ENCODE measurements around the gene HBZ. TPM values are rescaled to one million over a fixed set of nuclear protein-coding genes. Genes with fewer than 3 reads are reported as not detected.
"Not testable (repeated sequence)": the region's sequence is repeated elsewhere in the genome, so short reads cannot be mapped to it uniquely, and the experiment has no call there.

Gene HBZ
- 0.95 TPM for total RNA-seq

GRCh38 chr16:152141-153128 lies at the start of gene HBZ:
HBZ (plus strand) TSS chr16:152644; CDS start chr16:152910, 266 bp downstream.
- DNase-seq (ENCODE audit: low spot score): no peak

GRCh38 chr16:104355-104754 lies 48.1 kb upstream of the HBZ start:
- DNase-seq (ENCODE audit: low spot score): no peak

DNA sequence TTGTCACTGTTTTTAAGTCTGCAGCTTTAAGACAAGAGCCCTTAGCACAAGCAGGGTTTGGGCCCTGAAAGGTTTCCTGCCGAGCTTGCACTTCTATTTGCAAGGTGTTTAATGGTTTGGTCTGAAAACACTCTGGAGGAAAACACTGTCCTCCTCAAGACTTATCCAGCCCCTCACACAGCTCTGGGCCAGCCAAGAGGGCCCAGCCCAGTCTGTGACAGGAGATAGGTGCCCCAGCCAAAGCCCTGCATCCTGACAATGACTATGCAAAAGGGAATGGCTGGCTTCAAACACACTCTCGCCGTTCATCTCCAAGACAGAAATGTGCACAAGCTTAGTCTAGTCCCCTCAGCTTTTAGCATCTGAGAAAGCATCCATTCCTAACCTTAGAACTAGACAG lies 47.5 kb upstream of the HBZ start:
- DNase-seq (ENCODE audit: low spot score): no peak

DNA sequence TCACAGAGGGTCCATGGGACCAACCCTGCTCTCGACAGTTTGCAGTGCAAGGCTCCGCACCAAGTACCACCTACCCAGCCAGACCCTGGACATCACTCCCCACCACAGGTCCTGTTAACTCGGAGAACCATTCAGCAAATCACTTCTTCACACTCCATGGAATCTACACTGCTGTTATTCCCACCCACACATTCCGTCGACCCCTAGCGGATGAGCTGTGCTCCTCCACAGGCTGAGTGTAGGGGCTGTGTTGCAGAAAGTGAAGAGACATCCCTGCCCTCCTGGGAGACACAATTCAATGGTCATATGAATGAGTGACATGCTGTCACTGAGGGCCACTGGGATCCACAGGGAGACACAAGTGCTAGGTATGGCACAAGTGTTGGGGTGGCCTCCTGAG lies 46.9 kb upstream of the HBZ start:
- no peak for DNase-seq (ENCODE audit: low spot score)

GRCh38 chr16:106623-107324 lies 45.7 kb upstream of the HBZ start:
- peak; percentile 63 for DNase-seq (ENCODE audit: low spot score)

DNA sequence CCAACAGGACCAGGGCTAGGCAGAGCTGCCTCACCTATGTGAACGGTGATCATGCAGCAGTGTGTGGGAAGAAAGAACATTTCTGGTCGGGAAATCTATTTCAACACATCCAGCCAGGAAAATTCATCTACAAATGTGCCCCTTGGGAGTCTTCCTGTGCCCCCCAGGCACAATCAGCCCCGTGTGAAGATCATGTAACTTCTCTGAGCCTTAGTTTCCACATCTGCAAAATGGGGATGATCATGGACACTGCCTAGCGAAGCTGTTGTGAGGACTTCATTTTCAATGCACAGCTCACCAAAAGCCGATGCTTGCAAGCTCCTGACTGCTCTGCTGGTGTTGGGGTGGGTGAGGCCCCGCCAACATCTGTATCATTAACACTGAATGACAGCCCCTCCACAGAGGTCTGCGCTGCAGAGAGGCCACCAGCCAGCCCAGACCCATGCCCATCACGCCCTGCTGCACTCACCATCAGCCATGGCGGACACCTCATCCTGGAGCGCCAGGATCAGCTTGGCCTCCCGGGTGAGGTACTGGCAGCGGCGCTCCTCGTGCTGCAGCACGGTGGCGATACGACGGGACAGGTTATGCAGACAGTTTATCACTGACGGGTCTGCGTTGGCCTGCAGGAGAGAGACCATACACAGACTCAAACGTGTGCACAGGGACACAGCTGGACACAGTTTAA lies 40.1 kb upstream of the HBZ start:
- no peak for DNase-seq (ENCODE audit: low spot score)

GRCh38 chr16:114327-114726 lies 38.1 kb upstream of the HBZ start:
- no peak for DNase-seq (ENCODE audit: low spot score)

- DNase-seq (ENCODE audit: low spot score): no peak
Observed at GRCh38 chr16:116015-116414, 36.4 kb upstream of the HBZ start.

DNA sequence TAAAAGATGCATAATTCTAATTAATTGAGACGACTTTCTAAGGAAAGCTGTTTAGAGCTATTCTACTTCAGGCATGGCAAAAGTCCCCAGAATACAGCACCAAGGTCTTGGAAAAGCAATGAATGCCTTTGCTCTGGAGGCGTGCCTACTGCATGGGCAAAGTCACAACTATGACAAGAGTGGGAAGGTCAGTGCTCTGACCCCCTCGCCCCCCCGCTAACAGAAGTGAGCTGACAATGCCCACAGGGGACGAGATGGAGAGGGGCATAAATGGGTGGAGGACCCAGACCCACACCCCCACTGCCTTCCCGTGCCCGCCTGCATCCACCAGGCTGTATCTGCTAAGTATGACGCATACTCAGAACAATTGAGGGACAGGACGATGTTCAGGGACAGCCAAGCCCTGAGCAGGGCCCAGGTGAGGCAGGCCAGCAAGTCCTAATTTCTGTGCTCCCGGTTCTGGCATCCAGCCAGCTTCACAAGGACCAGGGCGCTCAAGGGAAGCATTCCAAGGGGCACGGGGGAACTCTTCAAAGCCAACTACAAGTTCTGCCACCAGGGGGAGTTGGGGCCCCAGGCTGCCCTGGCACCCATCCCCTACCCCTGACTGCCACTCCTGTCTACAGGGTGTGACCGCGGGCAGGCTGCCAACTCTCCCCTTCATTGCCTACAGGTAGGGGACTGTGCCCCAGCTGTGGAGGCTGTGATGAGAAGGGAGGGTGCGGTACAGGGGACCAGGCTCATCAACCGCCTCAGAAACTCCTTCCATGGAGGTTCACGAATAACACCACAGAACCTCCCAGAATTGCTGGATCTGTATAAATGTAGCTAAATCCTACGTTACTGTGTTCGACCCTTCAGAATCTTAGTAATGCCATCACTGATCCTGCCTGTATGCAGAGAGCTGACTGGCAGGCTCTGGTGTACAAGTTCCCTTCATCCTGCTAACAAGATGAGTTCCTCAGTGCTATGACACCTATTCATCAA lies 34.8 kb upstream of the HBZ start:
- peak; percentile 43 for DNase-seq (ENCODE audit: low spot score)

DNA sequence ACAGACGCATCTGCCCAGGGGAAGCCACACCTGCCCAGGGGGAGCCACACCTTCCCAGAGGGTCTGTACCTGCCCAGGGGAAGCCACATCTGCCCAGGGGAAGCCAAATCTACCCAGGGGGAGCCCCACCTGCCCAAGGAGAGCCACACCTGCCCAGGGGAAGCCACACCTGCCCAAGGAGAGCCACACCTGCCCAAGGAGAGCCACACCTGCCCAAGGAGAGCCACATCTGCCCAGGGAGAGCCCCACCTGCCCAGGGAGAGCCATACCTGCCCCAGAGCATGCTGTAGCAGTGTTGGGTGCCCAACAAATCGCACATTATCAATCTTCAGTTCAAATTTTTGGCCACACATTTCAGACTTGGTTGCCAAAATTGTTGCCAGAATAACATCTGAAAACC lies 33.6 kb upstream of the HBZ start:
- no peak for DNase-seq (ENCODE audit: low spot score)

GRCh38 chr16:119295-119694 lies 33.1 kb upstream of the HBZ start:
- no peak for DNase-seq (ENCODE audit: low spot score)

GRCh38 chr16:119835-120491 lies 32.5 kb upstream of the HBZ start:
- no peak for DNase-seq (ENCODE audit: low spot score)

DNA sequence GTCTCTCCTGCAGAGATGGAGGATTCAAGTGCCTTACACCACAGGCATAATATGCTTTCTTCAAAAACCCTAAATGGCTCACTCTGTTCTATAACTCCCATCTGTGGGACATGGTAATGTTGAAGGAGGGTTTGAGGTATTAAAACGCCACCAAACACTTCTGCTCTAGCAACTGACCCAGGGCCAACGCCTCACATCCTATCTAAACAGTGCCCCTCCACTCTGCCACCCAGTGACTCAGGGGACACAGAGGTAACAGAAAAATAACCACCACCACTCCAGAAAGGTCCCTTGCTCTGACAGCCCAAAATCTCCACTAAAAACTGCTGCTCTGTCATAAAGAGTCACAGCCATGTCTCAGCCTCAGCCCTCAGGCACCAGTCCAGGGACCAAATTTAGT lies 31.7 kb upstream of the HBZ start:
- DNase-seq (ENCODE audit: low spot score): no peak

DNA sequence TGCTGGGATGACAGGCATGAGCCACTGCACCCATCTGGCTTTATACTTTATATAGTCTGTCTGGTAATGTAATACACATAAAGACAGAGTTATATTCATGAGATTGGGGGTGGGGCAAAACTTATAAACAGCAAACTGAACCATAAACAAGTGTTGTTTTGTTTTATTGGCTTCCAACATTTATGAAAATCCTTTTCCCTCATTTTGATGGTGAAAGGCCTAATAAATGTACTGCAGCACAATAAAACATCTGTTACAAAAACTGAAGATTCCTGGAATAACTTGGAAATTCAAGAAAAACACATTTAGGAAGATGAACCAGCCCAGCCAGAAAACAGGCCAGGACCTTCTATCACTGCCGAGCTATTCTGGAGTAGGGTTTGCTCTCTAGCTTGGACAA lies 30.1 kb upstream of the HBZ start:
- no peak for DNase-seq (ENCODE audit: low spot score)

DNA sequence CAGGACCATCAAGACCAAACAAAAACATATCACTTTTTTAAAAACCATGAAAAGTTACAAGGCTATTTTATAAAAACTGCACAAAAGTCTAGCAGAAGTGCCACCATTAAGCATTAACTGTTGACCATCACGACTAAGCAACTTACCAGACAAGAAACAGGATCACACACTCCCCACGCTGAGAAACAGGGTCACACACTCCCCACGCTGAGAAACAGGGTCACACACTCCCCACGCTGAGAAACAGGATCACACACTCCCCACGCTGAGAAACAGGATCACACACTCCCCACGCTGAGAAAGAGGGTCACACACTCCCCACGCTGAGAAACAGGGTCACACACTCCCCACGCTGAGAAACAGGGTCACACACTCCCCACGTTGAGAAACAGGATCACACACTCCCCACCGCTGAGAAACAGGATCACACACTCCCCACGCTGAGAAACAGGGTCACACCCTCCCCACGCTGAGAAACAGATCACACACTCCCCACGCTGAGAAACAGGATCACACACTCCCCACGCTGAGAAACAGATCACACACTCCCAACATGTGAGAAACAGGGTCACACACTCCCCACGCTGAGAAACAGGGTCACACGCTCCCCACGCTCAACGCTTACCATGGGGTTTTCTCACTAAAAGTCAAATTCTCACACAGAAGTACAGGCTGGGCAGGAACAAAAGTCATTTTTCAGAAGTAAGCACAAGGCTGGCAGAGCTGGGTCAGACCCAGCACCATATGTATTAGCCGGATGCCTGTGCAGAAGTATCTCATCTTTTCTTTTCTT lies 28.7 kb upstream of the HBZ start:
- DNase-seq (ENCODE audit: low spot score): not testable (repeated sequence)

- DNase-seq (ENCODE audit: low spot score): no peak
Observed at GRCh38 chr16:125011-125410, 27.4 kb upstream of the HBZ start.

- DNase-seq (ENCODE audit: low spot score): no peak
Observed at GRCh38 chr16:129075-129474, 23.4 kb upstream of the HBZ start.

DNA sequence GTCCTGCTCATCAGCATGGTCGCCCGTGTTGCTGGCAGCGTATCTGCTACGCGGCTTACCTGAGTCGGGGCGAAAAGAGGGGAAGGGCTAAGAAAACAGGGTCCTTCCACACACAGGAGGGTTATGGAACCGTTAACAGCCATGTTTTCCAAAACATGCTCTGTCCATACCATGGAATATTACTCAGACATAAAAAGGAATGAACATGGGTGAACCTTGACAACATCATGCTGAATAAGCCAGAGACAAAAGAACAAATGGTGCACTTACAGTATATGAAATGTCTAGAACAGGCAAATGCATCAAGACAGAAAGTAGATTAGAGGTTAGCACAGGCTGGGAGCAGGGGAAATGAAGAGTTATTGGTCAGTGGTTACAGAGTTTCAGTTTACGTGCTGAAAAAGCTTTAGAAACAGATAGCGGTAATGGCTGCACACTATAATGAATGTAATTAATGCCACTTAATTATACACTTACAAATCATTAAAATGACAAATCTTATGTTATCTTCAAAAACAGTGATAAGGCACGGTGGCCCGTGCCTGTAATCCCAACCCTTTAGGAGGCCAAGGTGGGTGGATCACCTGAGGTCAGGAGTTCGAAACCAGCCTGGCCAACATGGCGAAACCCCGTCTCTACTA lies 21.8 kb upstream of the HBZ start:
- no peak for DNase-seq (ENCODE audit: low spot score)

DNA sequence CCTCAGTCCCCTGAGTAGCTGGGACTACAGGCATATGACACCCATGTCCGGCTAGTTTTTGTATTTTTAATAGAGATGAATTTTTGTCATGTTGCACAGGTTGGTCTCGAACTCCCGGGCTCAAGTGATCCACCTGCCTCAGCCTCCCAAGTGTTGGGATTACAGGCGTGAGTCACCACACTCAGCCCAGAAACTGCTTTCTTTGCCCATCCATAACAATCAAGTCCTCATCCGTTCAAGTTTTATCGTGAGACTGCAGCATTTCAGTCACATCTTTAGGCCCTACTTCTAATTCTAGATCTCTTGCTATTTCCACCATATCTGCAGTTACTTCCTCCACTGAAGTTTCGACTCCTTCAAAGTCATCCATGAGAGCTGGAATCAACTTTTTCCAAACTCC lies 20.3 kb upstream of the HBZ start:
- no peak for DNase-seq (ENCODE audit: low spot score)

Data from mucosa of gallbladder (tissue), 1 donor.